Neural cell (in vitro differentiated cells): ENCODE results near the gene ROR1. TPM values are rescaled to one million over a fixed set of nuclear protein-coding genes. Genes with fewer than 3 reads are reported as not detected.

ENCODE experiments used
- H2AFZ ChIP-seq: fragments of 200-600, 300-800 bp; sonication (generic), shearing (Covaris generic); 2 replicates; pipeline ENCODE4 v1.6.0; 2014; ENCODE audit warnings: low read depth, mild to moderate bottlenecking, antibody characterized with exemption, low read length, moderate library complexity
- H3F3A ChIP-seq: fragments of 200-600 bp; shearing (Covaris generic); 2 replicates; pipeline ENCODE4 v1.6.1; 2016; ENCODE audit warnings: mild to moderate bottlenecking, moderate library complexity, mixed read lengths, antibody characterized with exemption, low read length; ENCODE audit not compliant: insufficient read depth, poor library complexity, severe bottlenecking
- H3K27ac ChIP-seq: fragments of 200-600, 300-800 bp; sonication (generic), shearing (Covaris generic); 2 replicates; pipeline ENCODE4 v1.5.1; 2014; ENCODE audit warnings: mild to moderate bottlenecking, low read length, moderate library complexity
- H3K27me3 ChIP-seq: fragments of 300-800, 200-600 bp; sonication (generic), shearing (Covaris generic); 2 replicates; pipeline ENCODE4 v1.6.0; 2014; ENCODE audit warnings: mild to moderate bottlenecking, low read depth, low read length, moderate library complexity; ENCODE audit not compliant: insufficient read depth
- H3K36me3 ChIP-seq: fragments of 300-800, 200-600 bp; sonication (generic), shearing (Covaris generic); 2 replicates; pipeline ENCODE4 v1.5.1; 2014; ENCODE audit warnings: mild to moderate bottlenecking, antibody characterized with exemption, low read length, moderate library complexity; ENCODE audit not compliant: insufficient read depth
- H3K4me2 ChIP-seq: fragments of 300-800, 200-600 bp; sonication (generic), shearing (Covaris generic); 2 replicates; pipeline ENCODE4 v1.6.0; 2014; ENCODE audit warnings: mild to moderate bottlenecking, low read length
- H3K4me3 ChIP-seq: fragments of 300-800, 200-600 bp; sonication (generic), shearing (Covaris generic); 2 replicates; pipeline ENCODE4 v1.5.1; 2014; ENCODE audit warnings: mild to moderate bottlenecking, low read length, moderate library complexity
- H3K79me2 ChIP-seq: fragments of 200-600 bp; shearing (Covaris generic); replicated peaks from 2 replicates; pipeline ENCODE4 v1.6.0; 2014; ENCODE audit warnings: mild to moderate bottlenecking, low read length, moderate library complexity; ENCODE audit not compliant: insufficient read depth
- H3K9ac ChIP-seq: fragments of 300-800, 200-600 bp; sonication (generic), shearing (Covaris generic); 2 replicates; pipeline ENCODE4 v1.6.1; 2016; ENCODE audit warnings: mild to moderate bottlenecking, low read length, mixed read lengths
- H3K9me2 ChIP-seq: fragments of 200-600 bp; shearing (Covaris generic); 2 replicates; pipeline ENCODE4 v1.6.1; 2016; ENCODE audit warnings: mild to moderate bottlenecking, low read length, mixed read lengths; ENCODE audit not compliant: insufficient read depth
- H3K9me3 ChIP-seq: fragments of 200-600, 300-800 bp; sonication (generic), shearing (Covaris generic); 2 replicates; pipeline ENCODE4 v1.6.1; 2016; ENCODE audit warnings: mild to moderate bottlenecking, mixed run types, low read length, moderate library complexity, mixed read lengths
- H4K20me1 ChIP-seq: fragments of 200-600 bp; shearing (Covaris generic); 2 replicates; pipeline ENCODE4 v1.6.1; 2016; ENCODE audit warnings: mild to moderate bottlenecking, mixed run types; ENCODE audit not compliant: insufficient read depth
- CTCF ChIP-seq: fragments of 450-650 bp; IDR thresholded peaks from 2 replicates; pipeline ENCODE4 v1.5.1; 2014; ENCODE audit warnings: antibody characterized with exemption, mild to moderate bottlenecking, moderate library complexity; ENCODE audit not compliant: poor library complexity, severe bottlenecking
- EP300 ChIP-seq: fragments of 450-650 bp; conservative IDR thresholded peaks from 2 replicates; pipeline ENCODE4 v1.6.1; 2014; ENCODE audit warnings: antibody characterized with exemption, mild to moderate bottlenecking, moderate library complexity; ENCODE audit not compliant: poor library complexity, severe bottlenecking
- EZH2 ChIP-seq: fragments of 200-600, 300-800 bp; shearing (Covaris generic), sonication (generic); IDR thresholded peaks from 2 replicates; pipeline ENCODE4 v1.6.1; 2014; ENCODE audit warnings: antibody characterized with exemption, low read length, borderline replicate concordance, mild to moderate bottlenecking; ENCODE audit not compliant: insufficient read depth, poor library complexity, severe bottlenecking
- MXI1 ChIP-seq: fragments of 450-650 bp; conservative IDR thresholded peaks from 2 replicates; pipeline ENCODE4 v1.6.1; 2014; ENCODE audit warnings: antibody characterized with exemption, mild to moderate bottlenecking; ENCODE audit not compliant: poor library complexity, severe bottlenecking
- POLR2AphosphoS5 ChIP-seq: IDR thresholded peaks from 2 replicates; pipeline ENCODE4 v1.6.1; 2012
- RAD21 ChIP-seq: fragments of 450-650 bp; conservative IDR thresholded peaks from 2 replicates; pipeline ENCODE4 v1.6.1; 2014; ENCODE audit warnings: antibody characterized with exemption, mild to moderate bottlenecking, moderate library complexity
- REST ChIP-seq: IDR thresholded peaks from 2 replicates; pipeline ENCODE4 v1.6.1; 2012; ENCODE audit warnings: borderline replicate concordance
- SMC3 ChIP-seq: fragments of 450-650 bp; conservative IDR thresholded peaks from 2 replicates; pipeline ENCODE4 v1.6.1; 2014; ENCODE audit warnings: antibody characterized with exemption, mild to moderate bottlenecking, moderate library complexity; ENCODE audit not compliant: poor library complexity
- TAF1 ChIP-seq: IDR thresholded peaks from 2 replicates; pipeline ENCODE4 v1.6.1; 2012; ENCODE audit warnings: low read depth
- polyA plus RNA-seq: library from polyadenylated mRNA; depleted of rRNA; stranded (reverse); fragments of >200 nt; gene quantifications from 2 replicates; pipeline ENCODE4 v1.2.3, GENCODE V29; 2014

ROR1 gene
- polyA plus RNA-seq, 1 donor from 2014 or later = 0.27 TPM

GRCh38 chr1:63822540-63822939, 48.7 kb downstream of the ROR1 start:
- H3K36me3 ChIP-seq = no peaks in the 10 kb centered on the region
- H3K4me3 ChIP-seq = no peak overlapping the region
- TF ChIP-seq RAD21 (no peak), REST (no peak), SMC3 (no peak), TAF1 (no peak), CTCF (no peak), POLR2AphosphoS5 (no peak), EZH2 (no peak), MXI1 (no peak), EP300 (no peak)
- no peaks in the 10 kb centered on the region for H3K9me3 ChIP-seq
- H4K20me1 ChIP-seq = no peaks in the 10 kb centered on the region
- no peaks in the 10 kb centered on the region for H3K9me2 ChIP-seq
- H3K79me2 ChIP-seq = no peaks in the 10 kb centered on the region
- no peak overlapping the region for H3K27ac ChIP-seq
- no peak overlapping the region for H2AFZ ChIP-seq
- H3K27me3 ChIP-seq = no peaks in the 10 kb centered on the region
- no peaks in the 10 kb centered on the region for H3F3A ChIP-seq
- no peak overlapping the region for H3K4me2 ChIP-seq
- no peak overlapping the region for H3K9ac ChIP-seq

- Histone ChIP-seq H3K27me3 (no peaks in the 10 kb centered on the region), H2AFZ (no peak overlapping the region), H3K9me3 (no peaks in the 10 kb centered on the region), H3K9me2 (no peaks in the 10 kb centered on the region), H3K79me2 (no peaks in the 10 kb centered on the region), H4K20me1 (no peaks in the 10 kb centered on the region), H3K4me3 (no peak overlapping the region), H3K27ac (no peak overlapping the region), H3K4me2 (no peak overlapping the region), H3K9ac (no peak overlapping the region), H3F3A (no peaks in the 10 kb centered on the region), H3K36me3 (no peaks in the 10 kb centered on the region)
- TF ChIP-seq MXI1 = no peak
- TF ChIP-seq REST = no peak
- no peak for TF ChIP-seq POLR2AphosphoS5
- no peak for TF ChIP-seq SMC3
- TF ChIP-seq CTCF = no peak
- no peak for TF ChIP-seq RAD21
- TF ChIP-seq TAF1 = no peak
- TF ChIP-seq EP300 = no peak
- no peak for TF ChIP-seq EZH2
Observed at GRCh38 chr1:63824451-63824850, 50.6 kb downstream of the ROR1 start.
